NCI-H2196 (cell line): Measurements from ENCODE around the gene PRMT3.
"Not testable (repeated sequence)": the region's sequence is repeated elsewhere in the genome, so short reads cannot be mapped to it uniquely, and the experiment has no call there.

Experiments
- DNase-seq: peaks from one replicate; lab custom pipeline; 2025; ENCODE audit not compliant: unreplicated experiment; lab: John Stamatoyannopoulos, UW

PRMT3 gene

GRCh38 chr11:20497124-20497792 is 109.7 kb downstream of the PRMT3 start:
- no peak for DNase-seq

GRCh38 chr11:20501252-20501651 is 113.7 kb downstream of the PRMT3 start:
- no peak for DNase-seq

DNA sequence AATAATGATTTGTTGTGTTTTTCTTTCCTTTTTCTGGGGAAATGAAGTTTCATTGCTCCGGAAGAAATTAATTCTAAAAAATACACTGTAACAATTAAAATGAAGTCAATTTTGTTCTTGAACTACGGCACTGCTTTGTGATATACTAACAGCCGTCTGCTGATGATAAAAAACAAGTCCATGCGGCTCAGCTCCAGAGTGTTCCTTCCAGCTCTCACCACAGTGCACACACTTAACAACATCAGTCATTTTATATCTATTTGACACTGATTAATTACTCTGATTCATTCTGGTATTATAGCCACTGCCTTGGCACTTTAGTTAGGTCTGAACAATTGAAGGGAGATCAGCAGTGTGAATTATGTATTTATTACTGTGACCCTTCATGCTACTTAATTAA is 114.5 kb downstream of the PRMT3 start:
- DNase-seq: no peak

DNA sequence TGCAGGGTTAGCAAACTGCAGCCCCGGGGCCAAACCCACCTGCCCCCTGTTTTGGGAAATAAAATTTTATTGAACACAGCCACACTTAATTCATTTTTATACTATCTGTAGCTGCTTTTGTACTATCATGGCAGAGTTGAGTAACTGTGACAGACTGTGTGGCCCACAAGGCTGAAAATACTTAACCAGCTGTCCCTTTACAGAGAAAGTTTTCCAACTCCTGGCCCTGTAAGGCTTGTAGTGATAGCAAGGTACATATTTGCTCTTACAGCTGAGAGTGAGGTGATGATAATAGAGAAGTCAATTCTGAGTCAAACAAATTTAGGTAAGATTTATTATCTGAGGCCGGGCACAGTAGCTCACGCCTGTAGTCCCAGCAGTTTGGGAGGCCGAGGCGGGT is 124.5 kb downstream of the PRMT3 start:
- DNase-seq: no peak

GRCh38 chr11:20512869-20513268 is 125.4 kb downstream of the PRMT3 start:
- no peak for DNase-seq

- DNase-seq: peak; percentile 12
Measured at GRCh38 chr11:20518323-20518834, 130.9 kb downstream of the PRMT3 start.

GRCh38 chr11:20522536-20522935 is 135.0 kb downstream of the PRMT3 start:
- DNase-seq: no peak

GRCh38 chr11:20529757-20530156 is 142.2 kb downstream of the PRMT3 start:
- no peak for DNase-seq

- DNase-seq: no peak
Measured at GRCh38 chr11:20530942-20531703, 143.6 kb downstream of the PRMT3 start.

- no peak for DNase-seq
Measured at GRCh38 chr11:20535271-20535881, 147.9 kb downstream of the PRMT3 start.

GRCh38 chr11:20536365-20536764 is 148.8 kb downstream of the PRMT3 start:
- no peak for DNase-seq

DNA sequence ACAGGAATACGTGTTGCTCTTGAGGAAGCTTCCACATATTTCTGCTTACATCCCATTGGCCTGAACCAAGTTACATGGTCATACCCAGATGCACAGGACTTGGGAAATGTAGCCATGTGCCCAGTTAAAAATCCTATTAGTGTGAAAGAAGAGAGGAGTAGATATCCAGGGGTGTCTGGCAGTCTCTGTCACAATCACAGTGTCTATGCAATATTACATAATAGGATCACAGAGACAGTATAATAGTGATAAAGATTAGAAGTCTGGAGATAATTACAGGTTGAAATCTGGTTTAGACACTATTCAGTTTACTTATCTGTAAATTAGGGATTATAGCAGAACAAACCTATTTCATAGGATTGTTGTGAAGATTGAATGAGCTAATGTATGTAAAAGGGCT is 149.3 kb downstream of the PRMT3 start:
- DNase-seq: no peak

DNA sequence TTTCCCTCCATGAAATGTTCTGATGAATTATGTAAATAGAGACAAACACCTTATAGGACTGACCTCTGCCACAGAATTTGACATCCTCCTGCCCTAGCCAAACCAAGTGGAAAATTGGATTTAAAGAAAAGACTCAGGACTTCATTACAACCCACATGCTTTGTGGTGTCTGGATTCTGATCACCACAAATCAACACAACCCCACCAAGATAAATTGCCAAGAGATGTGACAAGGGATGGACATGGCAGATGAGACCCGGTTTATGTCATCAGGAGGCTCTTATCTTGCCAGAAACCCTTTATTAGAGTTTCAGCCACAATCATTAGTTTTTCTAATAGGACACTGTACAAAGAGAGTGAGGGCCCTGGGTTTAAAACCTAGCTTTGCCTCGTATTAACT is 154.0 kb downstream of the PRMT3 start:
- no peak for DNase-seq

- no peak for DNase-seq
Measured at GRCh38 chr11:20544603-20545237, 157.2 kb downstream of the PRMT3 start.

- DNase-seq: no peak
Measured at GRCh38 chr11:20547411-20547810, 159.9 kb downstream of the PRMT3 start.

DNA sequence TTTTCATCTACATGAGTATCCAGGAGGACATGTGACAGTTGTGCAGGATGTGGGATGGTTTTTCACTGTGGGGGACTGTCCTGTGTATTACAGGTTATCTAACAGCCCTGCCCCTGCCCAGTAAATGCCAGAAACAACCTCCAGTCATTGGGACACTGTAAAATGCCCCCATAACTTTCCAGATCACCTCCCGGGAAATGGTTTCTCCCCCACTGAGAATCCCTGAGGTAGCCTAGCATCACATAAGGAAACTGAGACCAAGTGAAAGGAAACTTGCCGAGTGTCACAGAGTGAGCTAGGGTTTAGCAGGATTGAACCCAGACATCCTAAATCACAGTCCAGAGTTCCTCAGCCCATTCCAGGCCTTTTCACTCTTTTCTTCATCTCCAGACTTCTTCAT is 163.6 kb downstream of the PRMT3 start:
- no peak for DNase-seq

GRCh38 chr11:20555783-20556182 is 168.3 kb downstream of the PRMT3 start:
- DNase-seq: no peak

DNA sequence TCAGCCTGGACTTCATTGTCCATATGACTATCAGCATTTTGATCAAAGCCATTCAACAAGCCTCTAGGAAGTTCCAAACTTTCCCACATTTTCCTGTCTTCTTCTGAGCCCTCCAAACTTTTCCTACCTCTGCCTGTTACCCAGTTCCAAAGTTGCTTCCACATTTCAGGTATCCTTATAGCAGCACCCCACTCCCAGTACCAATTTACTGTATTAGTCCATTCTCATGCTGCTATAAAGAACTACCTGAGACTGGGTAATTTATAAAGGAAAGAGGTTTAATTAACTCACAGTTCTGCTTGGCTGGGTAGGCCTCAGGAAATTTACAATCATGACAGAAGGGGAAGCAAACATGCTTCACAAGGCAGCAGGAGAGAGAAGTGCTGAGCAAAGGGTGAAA is 168.9 kb downstream of the PRMT3 start:
- not testable (repeated sequence) for DNase-seq

DNA sequence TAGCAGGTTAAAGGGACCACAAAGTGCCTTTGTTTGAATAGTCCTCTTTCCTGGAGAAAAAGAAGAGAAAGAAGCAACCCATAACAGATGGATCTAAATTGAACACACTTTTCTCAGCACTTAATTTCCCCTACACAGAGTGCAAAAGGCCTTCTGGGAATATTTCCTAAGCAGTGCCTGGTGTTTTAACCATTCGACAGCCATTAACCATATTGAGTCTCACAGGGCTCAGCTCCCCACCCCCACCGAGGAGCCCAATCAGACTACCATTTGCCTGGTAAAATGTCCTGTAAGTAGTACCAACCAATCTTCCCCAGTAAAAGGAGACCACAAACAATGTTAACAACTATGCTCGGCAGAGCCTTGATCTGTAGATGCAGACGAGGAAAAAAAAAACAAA is 171.2 kb downstream of the PRMT3 start:
- DNase-seq: no peak
